Effector memory CD8-positive, alpha-beta T cell (primary cell): ENCODE results near the gene ETHE1.

Experiments used
- ATAC-seq: fragments of 150-1000 bp; cut with Tn5 transposase; replicated peaks from 2 replicates; pipeline ENCODE4 v1.10.0; 2021; ENCODE audit warnings: mild to moderate bottlenecking, moderate library complexity
- DNase-seq, 3 experiments: peaks; one replicate each; pipeline ENCODE4 v3.0.0; 2021
- H3K27ac Mint-ChIP-seq, 2 donors: one replicate each; pipeline ENCODE4 v1.8.0; 2022; ENCODE audit warnings: mild to moderate bottlenecking in 2 of 2, mixed read lengths in 2 of 2, moderate library complexity in 2 of 2
- H3K27me3 Mint-ChIP-seq, 2 donors: one replicate each; pipeline ENCODE4 v1.8.0; 2022; ENCODE audit warnings: mixed read lengths in 2 of 2
- H3K36me3 Mint-ChIP-seq: one replicate; pipeline ENCODE4 v1.8.0; 2022; ENCODE audit warnings: mild to moderate bottlenecking, moderate library complexity, mixed read lengths; ENCODE audit not compliant: insufficient read depth
- H3K4me1 Mint-ChIP-seq, 2 donors: one replicate each; pipeline ENCODE4 v1.8.0; 2022; ENCODE audit warnings: low read depth in 2 of 2, mixed read lengths in 2 of 2
- H3K4me3 Mint-ChIP-seq, 2 donors: one replicate each; pipeline ENCODE4 v1.8.0; 2022; ENCODE audit warnings: mild to moderate bottlenecking in 2 of 2, mixed read lengths in 2 of 2, moderate library complexity in 2 of 2
- H3K9me3 Mint-ChIP-seq, 2 donors: one replicate each; pipeline ENCODE4 v1.8.0; 2022; ENCODE audit warnings: mixed read lengths in 2 of 2

The ETHE1 gene

DNA sequence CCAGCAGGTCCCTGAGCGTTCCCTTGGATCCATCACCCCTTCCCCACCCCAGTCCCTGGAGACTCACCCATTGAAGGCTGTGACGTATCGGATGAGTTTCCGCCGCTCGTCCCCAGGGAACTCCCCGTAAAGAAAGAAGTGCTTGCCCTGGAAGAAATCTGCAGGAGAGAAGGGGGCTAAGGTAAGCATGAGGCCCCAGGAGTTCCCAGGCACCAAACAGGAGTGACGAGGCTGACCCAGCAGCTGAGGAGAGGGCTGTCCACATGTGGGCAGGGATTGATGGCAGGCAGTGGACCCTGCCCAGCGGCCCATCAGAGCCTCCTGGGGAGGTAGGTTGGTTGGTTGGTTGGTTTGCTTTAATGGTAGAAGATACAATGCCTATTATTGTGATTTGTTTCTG lies 17.1 kb upstream of the ETHE1 start:
- peaks cover 11% of the 10 kb centered on the region for H3K36me3 Mint-ChIP-seq
- peaks cover 0 to 3% of the 10 kb centered on the region in 2 donors for H3K4me1 Mint-ChIP-seq

DNA sequence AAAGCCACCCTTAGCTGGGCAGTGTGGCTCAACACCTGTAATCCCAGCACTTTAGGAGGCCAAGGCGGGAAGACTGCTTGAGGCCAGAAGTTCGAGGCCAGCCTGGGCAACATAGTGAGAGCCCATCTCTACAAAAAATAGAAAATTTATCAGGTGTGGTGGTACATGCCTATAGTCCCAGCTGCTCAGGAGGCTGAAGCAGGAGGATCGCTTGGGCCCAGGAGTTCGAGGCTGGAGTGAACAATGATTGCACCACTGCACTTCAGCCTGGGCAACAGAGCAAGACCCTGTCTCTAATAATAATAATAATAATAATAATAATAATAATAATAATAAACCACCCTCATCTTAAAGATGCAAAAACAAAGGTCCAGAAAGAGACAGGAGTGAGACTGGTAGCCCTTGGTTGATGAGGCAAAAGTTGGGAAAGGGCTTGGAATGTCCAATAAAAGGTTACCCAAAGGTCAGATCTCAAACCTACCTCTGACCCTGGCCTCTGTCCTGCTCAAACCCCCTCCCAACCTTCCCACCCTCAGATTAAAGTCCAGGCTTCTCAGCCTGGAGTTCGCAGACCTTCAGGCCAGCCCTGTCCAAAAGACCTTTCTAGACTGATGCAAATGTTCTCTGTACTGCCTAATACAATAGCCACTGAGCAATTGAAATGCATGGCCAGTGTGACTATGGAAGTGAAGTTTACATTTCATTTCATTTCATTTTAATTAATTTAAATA lies 15.1 kb upstream of the ETHE1 start:
- H3K4me3 Mint-ChIP-seq, result no peak overlapping the region
- no peak for ATAC-seq
- no peak overlapping the region for H3K27ac Mint-ChIP-seq
- H3K27me3 Mint-ChIP-seq, result no peaks in the 10 kb centered on the region
- H3K9me3 Mint-ChIP-seq, result peaks cover 0 to 3% of the 10 kb centered on the region in 2 donors
- peaks cover 0 to 3% of the 10 kb centered on the region in 2 donors for H3K4me1 Mint-ChIP-seq
- peaks cover 15% of the 10 kb centered on the region for H3K36me3 Mint-ChIP-seq
- DNase-seq, result no peak

More for the DNA sequence above, 17.1 kb upstream of the ETHE1 start:
- DNase-seq (no peak), ATAC-seq (no peak)
- Mint-ChIP-seq H3K27me3 (no peaks in the 10 kb centered on the region), H3K27ac (peak overlapping the region in 1 of 2 donors; percentile 69), H3K4me3 (no peak overlapping the region), H3K9me3 (peaks cover 0 to 2% of the 10 kb centered on the region in 2 donors)

DNA sequence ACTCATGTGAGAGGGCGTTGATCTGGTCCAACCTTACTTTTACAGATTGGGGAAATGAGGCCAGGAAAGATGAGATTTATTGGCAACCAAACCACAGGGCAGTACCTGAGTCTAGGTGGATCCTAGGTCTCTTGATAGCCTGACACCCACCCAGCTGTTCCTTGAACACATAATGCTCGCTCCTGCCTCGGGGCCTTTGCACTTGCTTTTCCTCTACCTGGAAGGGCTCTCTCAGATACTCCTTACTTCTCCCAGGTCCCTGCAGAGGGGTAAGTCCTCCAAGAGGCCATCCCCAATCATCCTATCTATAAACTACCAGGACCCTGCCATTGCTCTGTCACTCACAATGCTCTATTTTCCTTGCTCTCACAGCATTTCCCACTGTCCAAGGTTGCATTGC lies 13.4 kb upstream of the ETHE1 start:
- no peaks in the 10 kb centered on the region for H3K27me3 Mint-ChIP-seq
- peaks cover 2 to 4% of the 10 kb centered on the region in 2 donors for H3K4me1 Mint-ChIP-seq
- peaks cover 18% of the 10 kb centered on the region for H3K36me3 Mint-ChIP-seq
- DNase-seq (no peak), ATAC-seq (no peak)
- H3K9me3 Mint-ChIP-seq, result peaks cover 0 to 3% of the 10 kb centered on the region in 2 donors
- no peak overlapping the region for H3K4me3 Mint-ChIP-seq
- H3K27ac Mint-ChIP-seq, result peak overlapping the region in 1 of 2 donors; percentile 20

DNA sequence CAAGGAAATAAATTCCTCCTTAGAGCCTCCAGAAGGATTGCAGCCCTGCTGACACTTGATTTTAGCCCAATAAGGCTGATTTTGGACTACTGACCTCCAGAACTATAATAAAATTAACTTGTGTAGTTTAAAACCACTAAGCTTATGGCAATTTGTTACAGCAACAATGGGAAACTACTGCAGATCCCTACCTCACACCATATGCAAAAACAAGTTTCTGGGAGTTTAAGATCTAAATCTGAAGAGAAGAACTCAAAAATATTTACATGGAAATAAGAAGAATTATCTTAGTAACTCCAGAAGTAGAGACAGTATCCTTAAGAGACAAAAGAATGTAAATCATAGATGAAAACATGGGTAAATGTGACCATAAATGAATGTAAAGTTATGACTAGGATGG lies 11.9 kb upstream of the ETHE1 start:
- Mint-ChIP-seq H3K4me1 (peaks cover 8 to 11% of the 10 kb centered on the region in 2 donors), H3K9me3 (peaks cover 0 to 3% of the 10 kb centered on the region in 2 donors), H3K27ac (no peak overlapping the region), H3K36me3 (peaks cover 20% of the 10 kb centered on the region), H3K27me3 (no peaks in the 10 kb centered on the region), H3K4me3 (no peak overlapping the region)
- DNase-seq, result no peak
- ATAC-seq, result no peak

DNA sequence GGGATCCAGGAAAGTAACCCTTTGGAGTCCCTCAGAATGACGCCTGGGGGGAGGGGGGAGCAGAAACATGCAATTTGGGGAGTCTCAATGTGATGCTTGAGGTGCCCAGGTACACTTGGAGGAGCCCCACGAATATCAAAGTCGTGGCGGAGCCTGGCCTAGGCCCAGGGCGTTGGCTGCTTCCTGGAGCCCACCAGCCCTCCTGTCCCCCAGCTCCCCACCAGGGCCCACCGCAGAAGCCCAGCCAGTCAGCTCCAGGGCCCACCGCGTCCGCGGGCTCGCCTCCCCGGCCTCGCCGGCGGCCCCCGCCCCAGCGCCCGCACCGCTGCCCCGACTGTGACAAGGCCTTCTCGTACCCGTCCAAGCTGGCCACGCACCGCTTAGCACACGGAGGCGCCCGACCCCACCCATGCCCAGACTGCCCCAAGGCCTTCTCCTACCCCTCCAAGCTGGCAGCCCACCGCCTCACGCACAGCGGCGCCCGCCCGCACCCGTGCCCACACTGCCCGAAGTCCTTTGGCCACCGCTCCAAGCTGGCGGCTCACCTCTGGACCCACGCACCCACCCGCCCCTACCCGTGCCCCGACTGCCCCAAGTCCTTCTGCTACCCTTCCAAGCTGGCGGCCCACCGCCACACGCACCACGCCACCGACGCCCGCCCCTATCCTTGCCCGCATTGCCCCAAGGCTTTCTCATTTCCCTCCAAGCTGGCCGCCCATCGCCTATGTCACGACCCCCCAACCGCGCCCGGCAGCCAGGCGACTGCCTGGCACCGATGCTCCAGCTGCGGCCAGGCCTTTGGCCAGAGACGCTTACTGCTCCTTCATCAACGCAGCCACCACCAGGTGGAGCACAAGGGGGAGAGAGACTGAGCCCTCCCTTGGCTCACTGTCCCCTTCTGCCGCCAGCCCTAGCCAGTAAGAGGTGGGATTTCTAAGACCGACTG lies 8.1 kb upstream of the ETHE1 start:
- DNase-seq (peak in 1 of 3 experiments; percentile 6), ATAC-seq (no peak)
- peaks cover 24% of the 10 kb centered on the region for H3K36me3 Mint-ChIP-seq
- H3K27me3 Mint-ChIP-seq, result no peaks in the 10 kb centered on the region
- H3K27ac Mint-ChIP-seq, result peak overlapping the region in 1 of 2 donors; percentile 73
- H3K9me3 Mint-ChIP-seq, result peaks cover 0 to 3% of the 10 kb centered on the region in 2 donors
- peak overlapping the region in 1 of 2 donors; percentile 39 for H3K4me3 Mint-ChIP-seq
- peaks cover 21 to 23% of the 10 kb centered on the region in 2 donors for H3K4me1 Mint-ChIP-seq

DNA sequence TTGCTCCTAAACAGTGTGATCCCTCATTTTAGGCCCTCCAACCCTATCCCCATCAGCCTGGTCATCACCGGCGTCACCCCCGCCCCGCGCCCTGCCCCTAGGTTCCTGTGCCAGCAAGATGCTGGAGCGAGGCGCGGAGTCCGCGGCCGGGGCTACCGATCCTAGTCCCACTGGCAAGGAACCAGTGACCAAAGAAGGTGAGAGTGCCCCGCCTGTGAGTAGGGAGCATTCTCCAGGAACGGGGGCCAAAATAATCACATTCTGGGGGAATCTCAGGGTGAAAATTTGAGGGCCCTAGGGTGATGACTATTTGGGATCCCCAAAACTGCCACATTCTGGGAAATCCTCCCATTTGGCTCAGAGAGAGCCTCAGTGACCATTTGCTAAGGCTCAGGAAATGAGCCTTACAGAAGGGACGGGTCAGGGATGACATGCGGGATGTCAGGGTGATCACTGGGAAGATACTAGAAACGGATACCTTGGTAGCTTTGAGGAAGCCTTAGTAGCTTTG lies 7.4 kb upstream of the ETHE1 start:
- Mint-ChIP-seq H3K4me3 (peak overlapping the region; percentile 95 to 96), H3K27ac (peak overlapping the region; percentile 92)
- no peak for ATAC-seq

DNA sequence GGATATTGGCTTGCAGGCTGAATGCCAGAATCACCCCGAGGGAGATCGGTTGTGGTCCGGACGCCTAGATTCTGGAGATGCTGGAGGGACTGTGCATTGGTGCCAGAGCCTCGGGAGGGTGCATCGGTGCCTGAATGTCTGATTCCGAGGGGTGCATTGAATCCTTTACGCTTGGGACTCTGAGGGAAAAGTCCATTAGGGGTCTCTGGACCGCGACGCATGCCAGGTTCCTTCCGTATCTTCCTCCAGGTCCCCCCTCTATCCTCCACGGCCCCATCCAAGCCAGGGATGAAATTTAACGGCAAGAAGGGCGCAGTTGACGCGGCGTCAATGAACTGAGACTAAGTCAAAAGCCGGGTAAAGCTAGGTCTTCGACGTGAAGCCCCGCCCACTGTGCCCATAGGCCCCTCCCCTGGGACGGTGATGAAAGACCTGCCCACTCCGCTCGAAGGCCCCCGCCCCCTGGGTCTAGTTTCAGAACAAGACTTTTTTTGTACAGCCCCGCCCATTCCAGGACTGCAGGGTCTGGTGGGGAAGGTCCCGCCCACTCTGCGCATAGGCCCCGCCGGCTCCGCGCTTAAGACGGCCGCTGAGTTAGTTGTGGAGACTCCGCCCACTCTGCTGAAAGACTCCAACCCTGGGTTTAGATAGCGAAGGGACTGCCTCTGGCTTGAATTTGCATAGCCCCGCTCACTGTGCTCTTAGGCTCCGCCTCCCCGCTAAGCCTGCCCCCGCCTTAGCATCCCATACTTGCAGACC lies 6.7 kb upstream of the ETHE1 start:
- Mint-ChIP-seq H3K36me3 (peaks cover 26% of the 10 kb centered on the region), H3K4me1 (peaks cover 21 to 23% of the 10 kb centered on the region in 2 donors), H3K4me3 (peak overlapping the region; percentile 95 to 96), H3K9me3 (no peaks in the 10 kb centered on the region), H3K27ac (peak overlapping the region; percentile 92), H3K27me3 (no peaks in the 10 kb centered on the region)
- ATAC-seq (peak; percentile 72), DNase-seq (peak; percentile 92 to 96 (median 93))

More for the DNA sequence above, 7.4 kb upstream of the ETHE1 start:
- H3K27me3 Mint-ChIP-seq, result no peaks in the 10 kb centered on the region
- H3K4me1 Mint-ChIP-seq, result peaks cover 21 to 23% of the 10 kb centered on the region in 2 donors
- no peak for DNase-seq
- peaks cover 24% of the 10 kb centered on the region for H3K36me3 Mint-ChIP-seq
- H3K9me3 Mint-ChIP-seq, result peaks cover 0 to 3% of the 10 kb centered on the region in 2 donors

DNA sequence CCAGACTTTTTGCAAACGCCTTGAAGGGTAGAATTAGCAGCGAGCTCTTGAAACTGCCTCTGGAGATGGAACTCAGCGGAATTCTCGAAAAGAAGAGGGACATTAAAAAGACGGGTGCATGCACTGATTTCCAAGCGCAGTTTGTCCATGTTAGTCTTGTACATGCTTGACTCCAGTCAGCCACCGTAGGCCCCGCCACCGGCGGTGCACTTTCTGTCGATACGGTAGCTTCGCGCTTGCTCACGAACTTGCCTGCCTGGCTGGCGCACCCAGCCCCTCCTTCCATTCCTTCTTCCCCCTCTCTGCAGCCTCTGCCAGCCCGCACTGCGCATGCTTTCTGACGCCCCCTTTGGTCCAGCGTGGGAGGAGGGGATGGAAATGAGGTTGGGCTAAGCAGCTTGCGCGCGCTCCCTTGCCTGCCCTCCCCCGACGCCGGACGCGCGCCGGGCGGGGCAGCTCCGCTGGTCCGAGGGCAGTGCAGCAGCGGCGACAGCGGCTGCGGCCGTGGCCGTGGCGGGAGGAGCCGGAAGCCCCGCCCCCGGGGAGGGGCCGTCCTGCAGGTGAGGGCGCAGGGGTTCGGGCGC lies 6.1 kb upstream of the ETHE1 start, which contains the start of gene ZNF575:
Gene ZNF575 (plus strand): TSS at position 227 of the 584 bp plus-strand sequence. CDS start 1,235 bp downstream, outside the sequence.
- peak; percentile 60 for ATAC-seq
- no peaks in the 10 kb centered on the region for H3K9me3 Mint-ChIP-seq
- H3K27me3 Mint-ChIP-seq, result no peaks in the 10 kb centered on the region
- H3K4me3 Mint-ChIP-seq, result peak within 1 kb of the TSS; percentile 95 to 96
- DNase-seq, result peak; percentile 61 to 71 (median 70)
- peaks cover 21 to 23% of the 10 kb centered on the region in 2 donors for H3K4me1 Mint-ChIP-seq
- peaks cover 20% of the 10 kb centered on the region for H3K36me3 Mint-ChIP-seq
- H3K27ac Mint-ChIP-seq, result peak within 1 kb of the TSS; percentile 92

DNA sequence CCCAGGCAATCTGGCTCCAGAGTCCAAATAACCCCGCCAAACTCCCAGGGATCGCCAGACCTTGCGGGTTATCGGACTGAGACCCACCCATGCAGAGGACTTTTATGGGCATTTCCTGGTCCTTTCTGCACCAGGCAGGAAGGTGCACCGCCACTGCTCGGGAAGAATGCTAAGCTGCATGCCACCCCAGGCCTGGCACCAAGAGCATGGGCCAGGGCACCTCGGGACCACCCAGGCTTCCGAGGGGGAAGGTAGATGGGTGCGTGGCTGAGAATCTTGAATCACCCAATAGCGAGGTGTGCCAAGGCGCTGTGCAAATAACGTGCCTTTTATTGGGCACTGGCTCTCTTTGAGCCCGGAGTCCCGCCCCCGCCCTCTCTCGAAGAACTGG lies 5.6 kb upstream of the ETHE1 start:
- peaks cover 17% of the 10 kb centered on the region for H3K36me3 Mint-ChIP-seq
- DNase-seq (no peak), ATAC-seq (peak; percentile 6)
- H3K9me3 Mint-ChIP-seq, result no peaks in the 10 kb centered on the region
- peak overlapping the region; percentile 68 to 92 for H3K27ac Mint-ChIP-seq
- peaks cover 21 to 23% of the 10 kb centered on the region in 2 donors for H3K4me1 Mint-ChIP-seq
- no peaks in the 10 kb centered on the region for H3K27me3 Mint-ChIP-seq
- H3K4me3 Mint-ChIP-seq, result peak overlapping the region; percentile 95 to 96

DNA sequence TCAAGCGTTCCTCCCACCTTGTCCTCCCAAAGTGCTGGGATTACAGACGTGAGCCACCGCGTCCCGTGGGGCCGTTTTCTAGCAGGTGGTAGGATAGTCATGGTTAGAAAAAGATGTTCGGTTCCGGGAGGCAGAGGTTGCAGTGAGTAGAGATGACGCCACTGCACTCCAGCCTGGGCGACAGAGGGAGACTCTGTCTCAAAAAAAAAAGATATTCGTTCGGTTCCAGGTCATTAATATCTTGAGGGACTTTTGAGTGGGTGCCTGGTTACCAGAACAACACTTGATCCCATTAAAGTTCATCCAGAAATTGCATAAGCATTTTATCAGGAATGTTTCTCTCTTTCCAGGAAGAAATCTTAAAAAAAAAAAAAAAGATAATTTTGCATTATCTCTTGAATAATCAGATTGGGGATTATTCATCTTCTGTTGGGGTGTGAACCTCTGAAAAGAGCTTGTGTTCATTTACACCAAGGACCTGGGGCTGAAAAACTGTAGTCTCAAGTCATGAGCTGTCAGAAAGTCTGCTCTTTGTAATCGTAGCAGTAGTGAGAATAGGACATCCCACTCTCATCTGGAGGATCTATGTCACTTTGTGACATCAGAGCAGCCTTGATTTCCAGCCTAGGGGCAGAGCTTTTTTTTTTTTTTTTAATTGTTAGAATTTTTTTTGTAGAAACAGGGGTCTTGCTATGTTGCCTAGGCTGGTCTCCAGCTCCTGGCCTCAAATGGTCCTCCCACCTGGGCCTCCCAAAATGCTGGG lies 1.0 kb upstream of the ETHE1 start:
- H3K27me3 Mint-ChIP-seq, result no peaks in the 10 kb centered on the region
- ATAC-seq, result no peak
- H3K36me3 Mint-ChIP-seq, result peaks cover 7% of the 10 kb centered on the region
- H3K4me1 Mint-ChIP-seq, result peaks cover 30 to 34% of the 10 kb centered on the region in 2 donors
- H3K9me3 Mint-ChIP-seq, result no peaks in the 10 kb centered on the region
- DNase-seq, result no peak
- H3K4me3 Mint-ChIP-seq, result peak overlapping the region; percentile 79 to 93
- H3K27ac Mint-ChIP-seq, result no peak overlapping the region

DNA sequence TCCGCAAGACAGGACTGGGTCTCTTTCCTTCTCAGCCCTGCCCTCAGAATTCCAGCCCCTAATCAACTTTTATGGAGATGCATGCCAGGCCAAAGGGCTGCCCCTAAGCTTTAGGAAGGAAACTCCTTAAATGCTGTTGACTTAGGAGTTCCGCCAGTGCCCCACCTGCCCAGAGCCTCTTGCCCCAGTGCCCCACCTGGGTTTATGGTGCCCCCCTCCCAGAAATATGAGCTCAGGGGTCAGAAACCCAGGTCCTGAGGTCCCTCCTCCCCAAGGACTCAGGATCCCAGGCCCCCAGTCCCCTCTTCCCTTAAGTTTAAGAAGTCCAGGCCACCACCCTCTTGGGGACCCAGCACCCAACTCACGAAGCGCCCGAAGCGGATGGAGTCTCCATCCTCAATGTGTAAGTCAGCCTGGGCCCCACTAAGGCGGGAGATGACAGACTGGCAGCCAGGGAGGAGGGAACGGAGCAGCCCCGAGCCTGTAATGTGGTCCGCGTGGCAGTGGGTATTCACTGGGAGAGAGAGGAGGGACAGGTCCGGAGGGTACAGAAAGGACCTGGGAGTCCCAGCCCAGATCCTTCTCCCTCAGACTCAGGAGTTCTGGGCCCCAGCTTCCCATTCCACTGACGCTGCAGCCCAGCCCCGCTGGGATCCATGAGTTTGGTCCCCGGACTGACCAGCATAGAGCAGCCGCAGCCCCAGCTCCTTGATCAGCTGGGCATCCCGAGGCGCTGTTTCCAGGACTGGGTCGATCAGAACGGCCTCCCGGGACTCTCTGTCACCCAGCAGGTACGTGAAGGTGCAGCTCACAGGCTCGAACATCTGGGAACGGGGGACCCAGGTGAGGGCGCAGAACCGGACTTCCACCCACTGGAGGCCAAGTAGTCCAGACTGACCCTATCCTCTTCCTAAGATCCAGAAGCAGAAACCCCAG lies 897 bp downstream of the ETHE1 start:
- H3K9me3 Mint-ChIP-seq, result no peaks in the 10 kb centered on the region
- peak overlapping the region; percentile 71 to 74 for H3K27ac Mint-ChIP-seq
- H3K27me3 Mint-ChIP-seq, result no peaks in the 10 kb centered on the region
- peaks cover 23 to 31% of the 10 kb centered on the region in 2 donors for H3K4me1 Mint-ChIP-seq
- H3K4me3 Mint-ChIP-seq, result peak overlapping the region; percentile 79 to 93
- DNase-seq (no peak), ATAC-seq (peak; percentile 21)
- peaks cover 6% of the 10 kb centered on the region for H3K36me3 Mint-ChIP-seq
